GM23338 (cell line): ENCODE measurements around the gene RBKS. TPM values are rescaled to one million over a fixed set of nuclear protein-coding genes. Genes with fewer than 3 reads are reported as not detected.

Experiments used
- ATAC-seq: fragments of 200-7000 bp; cut with Tn5 transposase; 3 replicates; pipeline ENCODE4 v1.9.1; 2020
- DNase-seq: peaks from one replicate; pipeline ENCODE4 v3.0.0-alpha.2; 2015; ENCODE audit warnings: low spot score
- H2AFZ ChIP-seq: fragments of 200-600 bp; sonication (generic); 2 replicates; pipeline ENCODE4 v1.8.0; 2016; ENCODE audit warnings: antibody characterized with exemption, mild to moderate bottlenecking, moderate library complexity
- H3F3A ChIP-seq: fragments of 200-600 bp; sonication (generic); replicated peaks from 2 replicates; pipeline ENCODE4 v1.8.0; 2017; ENCODE audit warnings: antibody characterized with exemption, mixed run types, low read depth
- H3K27ac ChIP-seq: fragments of 200-600 bp; sonication (generic); 2 replicates; pipeline ENCODE4 v1.6.1; 2016; ENCODE audit warnings: low read depth
- H3K27me3 ChIP-seq: fragments of 200-600 bp; sonication (generic); 2 replicates; pipeline ENCODE4 v1.8.0; 2016; ENCODE audit warnings: mild to moderate bottlenecking, mixed run types, moderate library complexity; ENCODE audit not compliant: insufficient read depth
- H3K36me3 ChIP-seq: fragments of 200-600 bp; sonication (generic); 2 replicates; pipeline ENCODE4 v1.8.0; 2016; ENCODE audit warnings: mild to moderate bottlenecking; ENCODE audit not compliant: insufficient read depth
- H3K4me1 ChIP-seq: fragments of 200-600 bp; sonication (generic); 2 replicates; pipeline ENCODE4 v1.8.0; 2016; ENCODE audit warnings: mild to moderate bottlenecking, moderate library complexity; ENCODE audit not compliant: insufficient read depth
- H3K4me2 ChIP-seq: fragments of 200-600 bp; sonication (generic); 2 replicates; pipeline ENCODE4 v1.7.1; 2017; ENCODE audit warnings: mixed run types
- H3K4me3 ChIP-seq: fragments of 200-600 bp; sonication (generic); 2 replicates; pipeline ENCODE4 v1.6.1; 2016; ENCODE audit warnings: mixed run types
- H3K79me2 ChIP-seq: fragments of 200-600 bp; sonication (generic); replicated peaks from 2 replicates; pipeline ENCODE4 v1.8.0; 2017; ENCODE audit warnings: mild to moderate bottlenecking; ENCODE audit not compliant: insufficient read depth
- H3K9me2 ChIP-seq: fragments of 200-600 bp; sonication (generic); 2 replicates; pipeline ENCODE4 v1.8.0; 2017; ENCODE audit not compliant: insufficient read depth
- H4K20me1 ChIP-seq: fragments of 200-600 bp; sonication (generic); replicated peaks from 2 replicates; pipeline ENCODE4 v1.8.0; 2017; ENCODE audit warnings: mild to moderate bottlenecking; ENCODE audit not compliant: insufficient read depth
- H3K27ac Mint-ChIP-seq: 2 replicates; pipeline ENCODE4 v1.8.0; 2020; ENCODE audit warnings: inconsistent platforms, mild to moderate bottlenecking, moderate library complexity, mixed read lengths
- H3K27me3 Mint-ChIP-seq: 3 replicates; pipeline ENCODE4 v1.8.0; 2022; ENCODE audit warnings: low read depth, mild to moderate bottlenecking, moderate library complexity, mixed read lengths, inconsistent platforms; ENCODE audit not compliant: insufficient read depth, poor library complexity
- H3K36me3 Mint-ChIP-seq: 3 replicates; pipeline ENCODE4 v1.8.0; 2021; ENCODE audit warnings: low read depth, mild to moderate bottlenecking, inconsistent platforms, moderate library complexity, mixed read lengths
- H3K4me1 Mint-ChIP-seq: 3 replicates; pipeline ENCODE4 v1.8.0; 2020; ENCODE audit warnings: mild to moderate bottlenecking, inconsistent platforms, mixed read lengths
- H3K4me3 Mint-ChIP-seq: 3 replicates; pipeline ENCODE4 v1.8.0; 2021; ENCODE audit warnings: moderate library complexity, mild to moderate bottlenecking, inconsistent platforms, mixed read lengths
- H3K9me3 Mint-ChIP-seq: 3 replicates; pipeline ENCODE4 v1.8.0; 2020; ENCODE audit warnings: moderate library complexity, mild to moderate bottlenecking, inconsistent platforms, mixed read lengths
- CREB1 ChIP-seq: fragments of 250-450 bp; sonication (Bioruptor Pico); IDR thresholded peaks from 2 replicates; pipeline ENCODE4 v1.5.0; 2020; ENCODE audit warnings: low read depth, mild to moderate bottlenecking, moderate library complexity
- CTCF ChIP-seq, 2 experiments: fragments of 200-600 bp in 1 of 2; sonication (generic) in 1 of 2; conservative IDR thresholded peaks; 2 replicates each; pipeline versions ENCODE4 v1.5.1 to v1.6.1; 2016 to 2017; ENCODE audit warnings: antibody characterized with exemption in 2 of 2, low read depth in 2 of 2, mild to moderate bottlenecking in 2 of 2, moderate library complexity in 1 of 2
- EZH2phosphoT487 ChIP-seq: fragments of 200-600 bp; sonication (generic); IDR thresholded peaks from one replicate; pipeline ENCODE4 v1.8.1; 2018; ENCODE audit warnings: antibody characterized with exemption; ENCODE audit not compliant: unreplicated experiment
- POLR2AphosphoS5 ChIP-seq: IDR thresholded peaks from 2 replicates; pipeline ENCODE4 v1.6.1; 2016; ENCODE audit warnings: antibody characterized with exemption, low read depth
- REST ChIP-seq: IDR thresholded peaks from one replicate; pipeline ENCODE4 v1.6.1; 2018; ENCODE audit warnings: antibody characterized with exemption; ENCODE audit not compliant: unreplicated experiment
- STAT1 ChIP-seq: IDR thresholded peaks from one replicate; pipeline ENCODE4 v1.6.1; 2016; ENCODE audit warnings: antibody characterized with exemption; ENCODE audit not compliant: unreplicated experiment
- ZNF114 ChIP-seq: fragments of 250-450 bp; sonication (Bioruptor Pico); IDR thresholded peaks from 2 replicates; pipeline ENCODE4 v1.5.0; 2020; ENCODE audit warnings: mild to moderate bottlenecking, moderate library complexity
- ZNF462 ChIP-seq: fragments of 250-450 bp; sonication (Bioruptor Pico); IDR thresholded peaks from 2 replicates; pipeline ENCODE4 v1.5.0; 2020; ENCODE audit warnings: mild to moderate bottlenecking, moderate library complexity
- polyA plus RNA-seq: library from polyadenylated mRNA; unstranded; fragments of >200 nt; fragmentation: Nextera tagmentation; extraction: Ambion mirVana; gene quantifications from 2 replicates; pipeline ENCODE4 v1.2.1, GENCODE V29; 2016
- total RNA-seq: library from RNA; depleted of rRNA; stranded (reverse); fragments of >200 nt; shearing (Covaris generic); gene quantifications from 2 replicates; pipeline ENCODE4 v1.2.3, GENCODE V29; 2014

The RBKS gene
- total and polyA plus RNA-seq, 2 experiments from 2014 or later: 1.3 to 1.5 TPM

- Mint-ChIP-seq H3K4me3 (no peak overlapping the region), H3K27ac (no peak overlapping the region), H3K9me3 (no peaks in the 10 kb centered on the region; the same call in 2 of the 3 replicates), H3K27me3 (peaks cover 5% of the 10 kb centered on the region), H3K36me3 (no peaks in the 10 kb centered on the region), H3K4me1 (no peaks in the 10 kb centered on the region)
- no peak for DNase-seq
- H3K4me3 ChIP-seq: no peak overlapping the region
- H3K4me2 ChIP-seq: no peak overlapping the region
- TF ChIP-seq ZNF114 (CRISPR knock-in tag): no peak
- TF ChIP-seq CREB1 (CRISPR knock-in tag): no peak
- TF ChIP-seq POLR2AphosphoS5: no peak
- TF ChIP-seq STAT1: no peak
- TF ChIP-seq EZH2phosphoT487: no peak
- TF ChIP-seq REST: no peak
- H3K9me2 ChIP-seq: no peaks in the 10 kb centered on the region
- no peaks in the 10 kb centered on the region for H4K20me1 ChIP-seq
- no peaks in the 10 kb centered on the region for H3K79me2 ChIP-seq
- H3K27me3 ChIP-seq: no peaks in the 10 kb centered on the region
- ATAC-seq: no peak
- no peaks in the 10 kb centered on the region for H3K4me1 ChIP-seq
- no peaks in the 10 kb centered on the region for H3F3A ChIP-seq
- H2AFZ ChIP-seq: no peak overlapping the region
- no peaks in the 10 kb centered on the region for H3K36me3 ChIP-seq
- no peak overlapping the region for H3K27ac ChIP-seq
These were observed 93.1 kb downstream of the RBKS start for GRCh38 chr2:27796791-27797765.

GRCh38 chr2:27795868-27796277 is 94.3 kb downstream of the RBKS start:
- Mint-ChIP-seq H3K36me3 (no peaks in the 10 kb centered on the region), H3K9me3 (no peaks in the 10 kb centered on the region; the same call in 2 of the 3 replicates), H3K4me3 (no peak overlapping the region), H3K27me3 (peaks cover 8% of the 10 kb centered on the region), H3K27ac (no peak overlapping the region), H3K4me1 (no peaks in the 10 kb centered on the region)
- Histone ChIP-seq H3K27ac (no peak overlapping the region), H3K4me1 (no peaks in the 10 kb centered on the region), H3K79me2 (no peaks in the 10 kb centered on the region), H3K9me2 (no peaks in the 10 kb centered on the region), H3K4me3 (no peak overlapping the region), H2AFZ (no peak overlapping the region), H3K4me2 (no peak overlapping the region), H4K20me1 (no peaks in the 10 kb centered on the region), H3K36me3 (no peaks in the 10 kb centered on the region), H3F3A (no peaks in the 10 kb centered on the region), H3K27me3 (no peaks in the 10 kb centered on the region)
- DNase-seq: no peak
- ATAC-seq: no peak
- TF ChIP-seq CREB1 (CRISPR knock-in tag) (no peak), CTCF (conservative IDR thresholded peaks at IDR 0.05; ENCODE audit: low read depth in 2 of 2) (no peak), EZH2phosphoT487 (no peak), POLR2AphosphoS5 (no peak), ZNF462 (CRISPR knock-in tag) (no peak)
